ENCODE data around the gene EXOC2. TPM values are rescaled to one million over a fixed set of nuclear protein-coding genes. Genes with fewer than 3 reads are reported as not detected.

EXOC2 gene
- total RNA-seq, 1 experiment from 2014 or later: 19.4 TPM

GRCh38 chr6:527989-528673 lies 164.8 kb downstream of the EXOC2 start:
- no peak for DNase-seq (ENCODE audit: low read depth)

- no peak for DNase-seq (ENCODE audit: low read depth)
Measured at GRCh38 chr6:524803-525202, 168.1 kb downstream of the EXOC2 start.

GRCh38 chr6:520820-521219 lies 172.1 kb downstream of the EXOC2 start:
- no peak for DNase-seq (ENCODE audit: low read depth)

GRCh38 chr6:518218-518617 lies 174.7 kb downstream of the EXOC2 start:
- no peak for DNase-seq (ENCODE audit: low read depth)

GRCh38 chr6:516213-516612 lies 176.7 kb downstream of the EXOC2 start:
- no peak for DNase-seq (ENCODE audit: low read depth)

GRCh38 chr6:515267-515666 lies 177.7 kb downstream of the EXOC2 start:
- DNase-seq (ENCODE audit: low read depth): no peak

GRCh38 chr6:514396-514978 lies 178.5 kb downstream of the EXOC2 start:
- no peak for DNase-seq (ENCODE audit: low read depth)

- no peak for DNase-seq (ENCODE audit: low read depth)
Measured at GRCh38 chr6:513961-514360, 179.0 kb downstream of the EXOC2 start.

- no peak for DNase-seq (ENCODE audit: low read depth)
Measured at GRCh38 chr6:513058-513457, 179.9 kb downstream of the EXOC2 start.

- no peak for DNase-seq (ENCODE audit: low read depth)
Measured at GRCh38 chr6:511488-512137, 181.3 kb downstream of the EXOC2 start.

- DNase-seq (ENCODE audit: low read depth): no peak
Measured at GRCh38 chr6:509676-510075, 183.3 kb downstream of the EXOC2 start.

- DNase-seq (ENCODE audit: low read depth): no peak
Measured at GRCh38 chr6:508614-509013, 184.3 kb downstream of the EXOC2 start.

- no peak for DNase-seq (ENCODE audit: low read depth)
Measured at GRCh38 chr6:508006-508405, 184.9 kb downstream of the EXOC2 start.

GRCh38 chr6:506920-507622 lies 185.9 kb downstream of the EXOC2 start:
- no peak for DNase-seq (ENCODE audit: low read depth)

- no peak for DNase-seq (ENCODE audit: low read depth)
Measured at GRCh38 chr6:506508-506907, 186.4 kb downstream of the EXOC2 start.

GRCh38 chr6:505374-505773 lies 187.6 kb downstream of the EXOC2 start:
- DNase-seq (ENCODE audit: low read depth): no peak

- no peak for DNase-seq (ENCODE audit: low read depth)
Measured at GRCh38 chr6:504446-504980, 188.4 kb downstream of the EXOC2 start.

GRCh38 chr6:503610-504362 lies 189.2 kb downstream of the EXOC2 start:
- no peak for DNase-seq (ENCODE audit: low read depth)

GRCh38 chr6:502761-503160 lies 190.2 kb downstream of the EXOC2 start:
- DNase-seq (ENCODE audit: low read depth): no peak

GRCh38 chr6:501891-502601 lies 190.9 kb downstream of the EXOC2 start:
- no peak for DNase-seq (ENCODE audit: low read depth)

GRCh38 chr6:499617-500016 lies 193.3 kb downstream of the EXOC2 start:
- no peak for DNase-seq (ENCODE audit: low read depth)

Data from HT1080 (cell line).